Mesendoderm (in vitro differentiated cells): Measurements from ENCODE around the gene CPLX1.

Source experiments
- DNase-seq: peaks from one replicate; pipeline ENCODE4 v3.0.0; 2013
- H2AK5ac ChIP-seq: 2 replicates; pipeline ENCODE4 v1.6.1; 2013; ENCODE audit warnings: low read length, inconsistent platforms
- H2BK120ac ChIP-seq: 2 replicates; pipeline ENCODE4 v1.6.1; 2013; ENCODE audit warnings: low read depth, mild to moderate bottlenecking, low read length, moderate library complexity, mixed read lengths
- H2BK15ac ChIP-seq: replicated peaks from 2 replicates; pipeline ENCODE4 v1.6.1; 2013; ENCODE audit warnings: low read depth, mild to moderate bottlenecking, moderate library complexity
- H2BK5ac ChIP-seq: 2 replicates; pipeline ENCODE4 v1.6.1; 2013; ENCODE audit warnings: low read length, inconsistent platforms
- H3K18ac ChIP-seq: 2 replicates; pipeline ENCODE4 v1.6.1; 2013; ENCODE audit warnings: mild to moderate bottlenecking, low read length, mixed read lengths
- H3K23ac ChIP-seq: one replicate; pipeline ENCODE4 v1.6.1; 2013; ENCODE audit warnings: low read length
- H3K27ac ChIP-seq: 2 replicates; pipeline ENCODE4 v1.5.1; 2013; ENCODE audit warnings: low read depth, mild to moderate bottlenecking, inconsistent platforms, low read length, moderate library complexity
- H3K27me3 ChIP-seq: 2 replicates; pipeline ENCODE4 v1.6.1; 2013; ENCODE audit warnings: low read length, control low read depth, mild to moderate bottlenecking, inconsistent platforms; ENCODE audit not compliant: insufficient read depth, poor library complexity
- H3K36me3 ChIP-seq: 2 replicates; pipeline ENCODE4 v1.6.1; 2013; ENCODE audit warnings: low read length, inconsistent platforms; ENCODE audit not compliant: control insufficient read depth, insufficient read depth
- H3K4ac ChIP-seq: one replicate; pipeline ENCODE4 v1.6.1; 2013; ENCODE audit warnings: low read depth, mild to moderate bottlenecking, low read length, moderate library complexity
- H3K4me1 ChIP-seq: 2 replicates; pipeline ENCODE4 v1.6.1; 2013; ENCODE audit warnings: low read depth, low read length, inconsistent platforms; ENCODE audit not compliant: control insufficient read depth
- H3K4me2 ChIP-seq: 2 replicates; pipeline ENCODE4 v1.6.1; 2013; ENCODE audit warnings: low read length
- H3K4me3 ChIP-seq: 2 replicates; pipeline ENCODE4 v1.5.1; 2013; ENCODE audit warnings: mild to moderate bottlenecking, low read length
- H3K56ac ChIP-seq: one replicate; pipeline ENCODE4 v1.6.1; 2013; ENCODE audit warnings: low read length
- H3K79me1 ChIP-seq: 2 replicates; pipeline ENCODE4 v1.6.1; 2013; ENCODE audit warnings: low read length, inconsistent platforms
- H3K79me2 ChIP-seq: 2 replicates; pipeline ENCODE4 v1.6.1; 2013; ENCODE audit warnings: mild to moderate bottlenecking, low read length; ENCODE audit not compliant: control insufficient read depth, insufficient read depth
- H3K9ac ChIP-seq: 2 replicates; pipeline ENCODE4 v1.6.1; 2013; ENCODE audit warnings: low read length, inconsistent platforms
- H4K5ac ChIP-seq: one replicate; pipeline ENCODE4 v1.6.1; 2013; ENCODE audit warnings: low read length
- H4K8ac ChIP-seq: one replicate; pipeline ENCODE4 v1.6.1; 2013; ENCODE audit warnings: low read depth, mild to moderate bottlenecking, control low read depth, low read length, moderate library complexity
- WGBS: extraction: QIAGEN DNeasy Blood & Tissue Kit; methylation state at CpG from one replicate; pipeline ENCODE4 v1.1.7; 2013; ENCODE audit warnings: low lambda C conversion rate, missing lambda C conversion rate; ENCODE audit not compliant: insufficient coverage; ENCODE audit errors: extremely low coverage; 5-methylcytosine and 5-hydroxymethylcytosine counted together

The CPLX1 gene

GRCh38 chr4:763922-764321 is 62.0 kb downstream of the CPLX1 start:
- Histone ChIP-seq H3K56ac (no peak overlapping the region), H3K9ac (no peak overlapping the region), H2BK120ac (no peak overlapping the region), H3K4me1 (no peaks in the 10 kb centered on the region), H2AK5ac (no peak overlapping the region), H3K23ac (no peak overlapping the region), H3K4me2 (no peak overlapping the region), H4K5ac (no peak overlapping the region), H2BK5ac (no peak overlapping the region), H3K27ac (no peak overlapping the region), H4K8ac (no peak overlapping the region), H3K79me1 (peaks cover 5% of the 10 kb centered on the region), H3K4ac (no peak overlapping the region), H3K18ac (no peak overlapping the region), H3K4me3 (no peak overlapping the region), H3K27me3 (no peaks in the 10 kb centered on the region), H2BK15ac (no peak overlapping the region), H3K36me3 (peaks cover 12% of the 10 kb centered on the region), H3K79me2 (no peaks in the 10 kb centered on the region)
- DNase-seq, result no peak
- no CpG with 5 or more reads among the region's 11 CpGs for WGBS

DNA sequence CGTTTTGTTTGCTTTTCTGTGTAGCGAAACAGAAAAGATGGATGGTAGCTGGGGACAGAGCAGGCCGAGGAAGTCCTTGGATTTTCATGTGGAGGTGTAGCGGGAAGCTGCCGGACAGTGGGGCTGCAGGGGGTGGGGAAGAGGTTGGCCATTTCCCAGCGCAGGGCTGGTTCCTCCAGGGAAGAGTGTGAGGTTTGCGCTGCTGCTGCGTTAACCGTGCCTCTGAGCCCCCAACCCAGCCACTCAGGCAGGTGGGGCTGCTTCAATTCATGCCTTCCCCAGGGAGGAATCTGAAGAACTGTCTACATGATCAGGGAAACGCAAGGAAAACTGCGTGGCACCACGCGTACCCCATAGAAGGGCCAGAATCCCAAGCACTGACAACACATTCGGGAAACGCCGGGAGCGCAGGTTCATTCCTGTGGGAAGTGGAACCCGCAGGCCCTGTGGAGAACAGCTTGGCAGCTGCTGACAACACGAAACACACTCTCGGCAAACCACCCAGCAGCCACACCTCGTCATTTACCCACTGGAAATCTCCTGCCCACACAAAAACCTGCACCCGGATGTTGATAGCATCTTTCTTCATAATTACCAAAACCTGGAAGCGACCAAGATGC is 62.6 kb downstream of the CPLX1 start:
- DNase-seq, result no peak
- Histone ChIP-seq H3K9ac (no peak overlapping the region), H3K4me1 (no peaks in the 10 kb centered on the region), H4K8ac (no peak overlapping the region), H3K27ac (no peak overlapping the region), H3K56ac (no peak overlapping the region), H2AK5ac (no peak overlapping the region), H3K79me2 (no peaks in the 10 kb centered on the region), H2BK120ac (no peak overlapping the region), H3K4me3 (no peak overlapping the region), H3K36me3 (peaks cover 12% of the 10 kb centered on the region), H2BK5ac (no peak overlapping the region), H4K5ac (no peak overlapping the region), H3K4ac (no peak overlapping the region), H3K23ac (no peak overlapping the region), H3K4me2 (no peak overlapping the region), H3K27me3 (no peaks in the 10 kb centered on the region), H2BK15ac (no peak overlapping the region), H3K18ac (no peak overlapping the region), H3K79me1 (peaks cover 4% of the 10 kb centered on the region)
- WGBS, result no CpG with 5 or more reads among the region's 23 CpGs

DNA sequence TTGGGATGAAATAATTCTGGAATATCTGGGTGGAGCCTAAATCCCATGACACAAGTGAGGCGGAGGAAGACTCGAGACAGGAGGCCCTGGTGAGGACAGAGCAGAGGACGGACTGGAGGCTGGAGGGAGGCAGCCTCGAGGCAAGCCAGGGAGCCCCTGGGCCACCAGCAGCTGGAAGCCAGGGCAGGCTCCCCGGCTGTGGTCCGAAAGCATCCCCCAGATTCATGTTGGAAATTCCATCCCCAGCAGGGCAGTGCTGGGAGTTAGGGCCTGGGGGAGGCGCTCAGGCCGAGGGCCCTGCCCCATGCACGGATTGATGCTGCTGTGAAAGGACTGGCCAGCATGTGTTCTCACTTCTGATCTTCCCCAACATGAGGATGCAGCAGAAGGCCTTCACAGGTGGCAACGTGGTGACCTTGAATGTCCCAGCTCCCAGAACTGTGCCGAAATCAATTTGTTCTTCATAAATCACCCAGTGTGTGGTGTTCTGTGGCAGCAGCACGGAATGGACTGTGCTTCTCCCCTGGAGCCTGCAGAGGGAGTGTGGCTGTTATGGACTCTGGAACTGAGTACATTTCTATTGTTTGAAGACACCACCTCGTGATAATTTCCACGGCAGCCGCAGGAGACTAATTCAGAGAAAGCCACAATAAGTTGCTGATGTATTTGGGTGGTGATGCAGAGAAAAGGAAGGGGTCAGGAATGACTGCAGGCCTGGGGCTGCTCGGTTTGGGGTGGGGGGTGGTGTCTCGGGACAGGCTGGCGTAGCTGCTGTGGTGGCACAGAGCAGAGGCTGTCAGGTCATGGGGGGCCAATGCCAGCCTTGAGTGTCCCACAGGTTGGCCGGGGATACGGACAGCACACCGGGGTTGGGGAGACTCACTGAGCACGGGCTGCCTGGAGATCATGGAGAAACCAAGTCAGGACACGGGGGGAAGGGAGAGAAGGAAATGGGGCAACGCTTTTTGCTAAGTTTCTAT is 63.4 kb downstream of the CPLX1 start:
- no peak for DNase-seq
- no CpG with 5 or more reads among the region's 24 CpGs for WGBS
- no peaks in the 10 kb centered on the region for H3K4me1 ChIP-seq

DNA sequence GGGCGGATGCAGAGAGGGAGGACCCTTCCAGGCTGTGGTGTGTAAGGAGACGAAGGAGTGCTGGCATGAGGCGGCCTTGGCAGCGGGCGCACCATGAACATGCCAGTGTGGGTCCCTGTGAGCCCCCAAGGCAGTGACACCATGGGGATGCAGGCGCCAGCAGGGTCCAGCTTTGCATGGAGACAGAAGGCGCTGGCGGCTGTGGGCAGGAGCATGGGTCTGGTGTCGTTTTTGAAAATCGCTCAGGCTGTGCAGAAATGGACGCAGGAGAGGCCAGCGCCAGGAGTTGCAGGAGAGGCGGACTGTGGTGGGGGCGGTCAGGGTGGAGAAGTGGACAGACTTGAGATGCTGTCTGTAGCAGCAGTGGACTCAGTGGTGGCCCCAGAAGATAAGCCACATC is 64.2 kb downstream of the CPLX1 start:
- no peaks in the 10 kb centered on the region for H3K27me3 ChIP-seq
- H3K4me3 ChIP-seq, result no peak overlapping the region
- no peak overlapping the region for H4K8ac ChIP-seq
- DNase-seq, result no peak
- H3K56ac ChIP-seq, result no peak overlapping the region
- H3K79me1 ChIP-seq, result peaks cover 1% of the 10 kb centered on the region
- H3K4ac ChIP-seq, result no peak overlapping the region
- no peak overlapping the region for H3K4me2 ChIP-seq
- no peak overlapping the region for H2AK5ac ChIP-seq
- peaks cover 13% of the 10 kb centered on the region for H3K36me3 ChIP-seq
- no peak overlapping the region for H2BK15ac ChIP-seq
- no CpG with 5 or more reads among the region's 14 CpGs for WGBS
- no peak overlapping the region for H3K9ac ChIP-seq
- H3K27ac ChIP-seq, result no peak overlapping the region
- no peak overlapping the region for H3K18ac ChIP-seq
- no peaks in the 10 kb centered on the region for H3K79me2 ChIP-seq
- H2BK5ac ChIP-seq, result no peak overlapping the region
- H3K23ac ChIP-seq, result no peak overlapping the region
- no peak overlapping the region for H2BK120ac ChIP-seq
- H3K4me1 ChIP-seq, result no peaks in the 10 kb centered on the region
- no peak overlapping the region for H4K5ac ChIP-seq

More for the DNA sequence above, 63.4 kb downstream of the CPLX1 start:
- H3K27ac ChIP-seq, result no peak overlapping the region
- H3K18ac ChIP-seq, result no peak overlapping the region
- H3K4me2 ChIP-seq, result no peak overlapping the region
- no peak overlapping the region for H3K4ac ChIP-seq
- H2BK15ac ChIP-seq, result no peak overlapping the region
- H3K36me3 ChIP-seq, result peaks cover 12% of the 10 kb centered on the region
- H2BK120ac ChIP-seq, result no peak overlapping the region
- H3K9ac ChIP-seq, result no peak overlapping the region
- no peak overlapping the region for H3K56ac ChIP-seq
- H3K79me1 ChIP-seq, result peaks cover 1% of the 10 kb centered on the region
- no peak overlapping the region for H3K4me3 ChIP-seq
- no peaks in the 10 kb centered on the region for H3K27me3 ChIP-seq
- no peak overlapping the region for H4K5ac ChIP-seq
- H3K79me2 ChIP-seq, result no peaks in the 10 kb centered on the region
- no peak overlapping the region for H2AK5ac ChIP-seq
- no peak overlapping the region for H3K23ac ChIP-seq
- H4K8ac ChIP-seq, result no peak overlapping the region
- H2BK5ac ChIP-seq, result no peak overlapping the region

DNA sequence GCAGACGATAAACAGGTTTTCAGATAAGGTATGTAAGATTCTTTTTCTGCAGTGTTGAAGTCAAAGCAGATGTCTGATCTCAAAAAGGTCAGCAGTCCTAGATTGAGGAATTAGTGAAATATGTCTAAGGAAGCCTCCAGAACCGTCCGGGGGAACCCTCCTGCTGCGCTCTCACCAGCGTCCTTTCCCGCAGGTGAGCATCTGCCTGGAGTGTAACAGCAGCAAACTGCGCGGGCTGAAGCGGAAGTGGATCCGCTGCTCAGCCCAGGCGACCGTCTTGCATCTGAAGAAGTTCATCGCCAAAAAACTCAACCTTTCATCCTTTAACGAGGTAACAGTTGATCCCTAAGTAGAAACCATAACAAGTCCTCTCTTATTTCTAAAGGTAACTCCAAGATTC is 64.8 kb downstream of the CPLX1 start:
- Histone ChIP-seq H2BK120ac (no peak overlapping the region), H3K4me3 (no peak overlapping the region), H3K27me3 (no peaks in the 10 kb centered on the region), H3K56ac (no peak overlapping the region), H2BK15ac (no peak overlapping the region), H3K79me1 (peaks cover 1% of the 10 kb centered on the region), H3K27ac (no peak overlapping the region), H3K23ac (no peak overlapping the region), H3K4me1 (no peaks in the 10 kb centered on the region), H3K9ac (no peak overlapping the region), H4K5ac (no peak overlapping the region), H3K18ac (no peak overlapping the region), H3K4me2 (no peak overlapping the region), H4K8ac (no peak overlapping the region), H2BK5ac (no peak overlapping the region), H3K4ac (no peak overlapping the region), H2AK5ac (no peak overlapping the region), H3K36me3 (peaks cover 13% of the 10 kb centered on the region), H3K79me2 (no peaks in the 10 kb centered on the region)
- no peak for DNase-seq
- no CpG with 5 or more reads among the region's 14 CpGs for whole genome bisulfite sequencing
